Neutrophil (primary cell): ENCODE data around the gene GCGR.
A peak's percentile ranks its signal among the peaks of the same experiment; 100 is the strongest.
"Not testable (repeated sequence)": the region's sequence is repeated elsewhere in the genome, so short reads cannot be mapped to it uniquely, and the experiment has no call there.

Experiments
- H3K27ac ChIP-seq: fragments of 200-600 bp; sonication (generic); 2 replicates; pipeline ENCODE4 v1.5.1; 2016; ENCODE audit warnings: mild to moderate bottlenecking, moderate library complexity
- H3K27me3 ChIP-seq: fragments of 200-600 bp; sonication (generic); 2 replicates; pipeline ENCODE4 v1.6.0; 2016; ENCODE audit warnings: mild to moderate bottlenecking
- H3K36me3 ChIP-seq: fragments of 200-600 bp; sonication (generic); 2 replicates; pipeline ENCODE4 v1.5.1; 2017
- H3K4me1 ChIP-seq, 2 experiments: fragments of 200-600 bp in 1 of 2; sonication (generic) in 1 of 2; 1 replicate in 1 of 2; 2 replicates in 1 of 2; pipeline versions ENCODE4 v1.5.1 to v1.6.1; 2013 to 2016; ENCODE audit warnings: low read depth in 1 of 2, low read length in 1 of 2, mild to moderate bottlenecking in 1 of 2, moderate library complexity in 1 of 2; ENCODE audit not compliant: control insufficient read depth in 1 of 2, insufficient read depth in 1 of 2
- H3K4me3 ChIP-seq, 2 experiments: fragments of 200-600 bp in 1 of 2; sonication (generic) in 1 of 2; 1 replicate in 1 of 2; 2 replicates in 1 of 2; pipeline ENCODE4 v1.5.1; 2013 to 2016; ENCODE audit warnings: low read depth in 1 of 2, low read length in 1 of 2, mild to moderate bottlenecking in 1 of 2, moderate library complexity in 1 of 2
- H3K9me3 ChIP-seq: fragments of 200-600 bp; sonication (generic); 2 replicates; pipeline ENCODE4 v1.5.1; 2016
- TF ChIP-seq, protein P1 (sequence below): fragments of 200-600 bp; sonication (generic); IDR thresholded peaks from 2 replicates; pipeline ENCODE4 v1.5.1; 2016; ENCODE audit warnings: antibody characterized with exemption

GCGR gene

GRCh38 chr17:81837641-81838040 is 33.7 kb downstream of the GCGR start:
- no peaks in the 10 kb centered on the region for H3K9me3 ChIP-seq
- peaks cover 65 to 72% of the 10 kb centered on the region in 2 experiments for H3K4me1 ChIP-seq
- peak overlapping the region; percentile 86 for H3K27ac ChIP-seq
- peak overlapping the region; percentile 46 to 49 for H3K4me3 ChIP-seq
- TF ChIP-seq, protein P1, sequence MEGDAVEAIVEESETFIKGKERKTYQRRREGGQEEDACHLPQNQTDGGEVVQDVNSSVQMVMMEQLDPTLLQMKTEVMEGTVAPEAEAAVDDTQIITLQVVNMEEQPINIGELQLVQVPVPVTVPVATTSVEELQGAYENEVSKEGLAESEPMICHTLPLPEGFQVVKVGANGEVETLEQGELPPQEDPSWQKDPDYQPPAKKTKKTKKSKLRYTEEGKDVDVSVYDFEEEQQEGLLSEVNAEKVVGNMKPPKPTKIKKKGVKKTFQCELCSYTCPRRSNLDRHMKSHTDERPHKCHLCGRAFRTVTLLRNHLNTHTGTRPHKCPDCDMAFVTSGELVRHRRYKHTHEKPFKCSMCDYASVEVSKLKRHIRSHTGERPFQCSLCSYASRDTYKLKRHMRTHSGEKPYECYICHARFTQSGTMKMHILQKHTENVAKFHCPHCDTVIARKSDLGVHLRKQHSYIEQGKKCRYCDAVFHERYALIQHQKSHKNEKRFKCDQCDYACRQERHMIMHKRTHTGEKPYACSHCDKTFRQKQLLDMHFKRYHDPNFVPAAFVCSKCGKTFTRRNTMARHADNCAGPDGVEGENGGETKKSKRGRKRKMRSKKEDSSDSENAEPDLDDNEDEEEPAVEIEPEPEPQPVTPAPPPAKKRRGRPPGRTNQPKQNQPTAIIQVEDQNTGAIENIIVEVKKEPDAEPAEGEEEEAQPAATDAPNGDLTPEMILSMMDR = no peak
- H3K27me3 ChIP-seq = no peaks in the 10 kb centered on the region
- peaks cover 6% of the 10 kb centered on the region for H3K36me3 ChIP-seq

GRCh38 chr17:81838753-81839255 is 34.9 kb downstream of the GCGR start:
- H3K27me3 ChIP-seq = no peaks in the 10 kb centered on the region
- H3K9me3 ChIP-seq = no peaks in the 10 kb centered on the region
- peaks cover 60 to 68% of the 10 kb centered on the region in 2 experiments for H3K4me1 ChIP-seq
- H3K27ac ChIP-seq = peak overlapping the region; percentile 86
- H3K36me3 ChIP-seq = peaks cover 18% of the 10 kb centered on the region
- TF ChIP-seq, protein P1 = no peak
- no peak overlapping the region for H3K4me3 ChIP-seq

- Histone ChIP-seq H3K9me3 (no peaks in the 10 kb centered on the region), H3K4me3 (no peak overlapping the region), H3K27me3 (no peaks in the 10 kb centered on the region), H3K4me1 (peaks cover 57 to 69% of the 10 kb centered on the region in 2 experiments), H3K27ac (peak overlapping the region; percentile 86), H3K36me3 (peaks cover 23% of the 10 kb centered on the region)
- TF ChIP-seq, protein P1 = no peak
Observed at GRCh38 chr17:81839301-81839700, 35.4 kb downstream of the GCGR start.

DNA sequence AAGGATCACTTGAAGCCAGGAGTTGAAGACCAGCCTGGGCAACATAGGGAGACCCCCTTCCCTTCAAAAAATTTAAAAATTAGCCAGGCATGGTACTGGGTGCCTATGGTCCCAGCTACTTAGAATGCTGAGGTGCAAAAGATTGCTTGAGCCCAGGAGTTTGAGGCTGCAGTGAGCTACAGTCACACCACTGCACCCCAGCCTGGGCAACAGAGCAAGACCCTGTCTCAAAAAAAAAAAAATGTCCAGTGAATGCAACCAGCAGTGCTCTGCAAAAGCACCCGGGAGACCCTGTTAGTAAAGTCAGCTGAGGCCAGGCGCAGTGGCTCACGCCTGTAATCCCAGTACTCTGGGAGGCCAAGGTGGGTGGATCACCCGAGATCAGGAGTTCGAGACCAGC is 36.1 kb downstream of the GCGR start:
- not testable (repeated sequence) for H3K27ac ChIP-seq, H3K9me3 ChIP-seq, H3K27me3 ChIP-seq, H3K4me3 ChIP-seq
- Histone ChIP-seq H3K4me1 (peaks cover 57 to 68% of the 10 kb centered on the region in 2 experiments), H3K36me3 (peaks cover 30% of the 10 kb centered on the region)

GRCh38 chr17:81840826-81841778 is 37.2 kb downstream of the GCGR start:
- H3K27ac ChIP-seq = peak overlapping the region; percentile 47
- TF ChIP-seq, protein P1 = no peak
- peaks cover 52 to 64% of the 10 kb centered on the region in 2 experiments for H3K4me1 ChIP-seq

GRCh38 chr17:81841866-81842265 is 37.9 kb downstream of the GCGR start:
- Histone ChIP-seq H3K9me3 (no peaks in the 10 kb centered on the region), H3K4me1 (peaks cover 46 to 56% of the 10 kb centered on the region in 2 experiments), H3K36me3 (peaks cover 48% of the 10 kb centered on the region), H3K27ac (no peak overlapping the region), H3K27me3 (no peaks in the 10 kb centered on the region), H3K4me3 (no peak overlapping the region)
- TF ChIP-seq, protein P1 = no peak

More at GRCh38 chr17:81840826-81841778, 37.2 kb downstream of the GCGR start:
- H3K9me3 ChIP-seq = no peaks in the 10 kb centered on the region
- H3K4me3 ChIP-seq = peak overlapping the region in 1 of 2 experiments; percentile 24
- H3K36me3 ChIP-seq = peaks cover 41% of the 10 kb centered on the region
- no peaks in the 10 kb centered on the region for H3K27me3 ChIP-seq
